ENCODE measurements around the gene SDCBP2. TPM values are rescaled to one million over a fixed set of nuclear protein-coding genes. Genes with fewer than 3 reads are reported as not detected.

The SDCBP2 gene
- total RNA-seq, 1 experiment from 2014 or later = 1.9 TPM

- TF ChIP-seq CTCF (conservative IDR thresholded peaks at IDR 0.05) = no peak
- H2BK5ac ChIP-seq (ENCODE audit: insufficient read length, low read length) = no peak overlapping the region
- no peak overlapping the region for H3T11ph ChIP-seq (ENCODE audit: low read length)
- H3K4ac ChIP-seq (ENCODE audit: low read depth, low read length) = no peak overlapping the region
- H4K5ac ChIP-seq (ENCODE audit: insufficient read length, low read depth, low read length) = no peak overlapping the region
- Mint-ChIP-seq H3K27ac (no peak overlapping the region), H3K4me1 (peaks cover 16 to 27% of the 10 kb centered on the region in 2 experiments), H3K4me3 (peak overlapping the region; percentile 71 to 87), H3K27me3 (ENCODE audit: low read depth) (peaks cover 28% of the 10 kb centered on the region), H3K9me3 (no peaks in the 10 kb centered on the region; a peak in 1 of 5 replicates), H3K36me3 (ENCODE audit: insufficient read depth in 1 of 3, low read depth in 3 of 3) (no peaks in the 10 kb centered on the region)
- H3K79me2 ChIP-seq (ENCODE audit: insufficient read depth, low read length) = no peaks in the 10 kb centered on the region
- H3K14ac ChIP-seq (ENCODE audit: insufficient read depth, low read length) = no peak overlapping the region
- no peaks in the 10 kb centered on the region for H3K4me1 ChIP-seq (ENCODE audit: insufficient read depth, low read length)
- H2BK15ac ChIP-seq (ENCODE audit: low read depth, low read length) = no peak overlapping the region
- H2AK5ac ChIP-seq (ENCODE audit: insufficient read length, low read length) = no peak overlapping the region
- no peaks in the 10 kb centered on the region for H3K23me2 ChIP-seq (ENCODE audit: insufficient read length, low read depth, low read length, poor library complexity, severe bottlenecking)
- no peak for DNase-seq
- no peak overlapping the region for H2AFZ ChIP-seq (ENCODE audit: low read length)
- H3K27ac ChIP-seq (ENCODE audit: insufficient read length, low read depth, low read length) = no peak overlapping the region
- H2BK12ac ChIP-seq (ENCODE audit: insufficient read length, low read depth, low read length) = no peak overlapping the region
- no peak overlapping the region for H3K23ac ChIP-seq (ENCODE audit: insufficient read length, low read depth, low read length)
- no CpG with 5 or more reads among the region's 4 CpGs for WGBS (ENCODE audit: extremely low coverage, insufficient read length, low lambda C conversion rate)
- no peaks in the 10 kb centered on the region for H3K9me3 ChIP-seq (ENCODE audit: control insufficient read depth, low read depth, low read length)
- no peak overlapping the region for H2BK20ac ChIP-seq (ENCODE audit: low read depth, low read length, poor library complexity, severe bottlenecking)
- no peaks in the 10 kb centered on the region for H3K79me1 ChIP-seq (ENCODE audit: insufficient read depth, low read depth, low read length, poor library complexity, severe bottlenecking)
- no peak overlapping the region for H3K56ac ChIP-seq (ENCODE audit: insufficient read length, low read depth, low read length)
- H3K9ac ChIP-seq (ENCODE audit: extremely low read depth, insufficient read length, low read length) = no peak overlapping the region
- H3K27me3 ChIP-seq (ENCODE audit: insufficient read depth, low read length) = no peaks in the 10 kb centered on the region
- H4K20me1 ChIP-seq (ENCODE audit: control insufficient read depth, insufficient read depth, insufficient read length) = no peaks in the 10 kb centered on the region
- H2BK120ac ChIP-seq (ENCODE audit: low read depth, low read length, poor library complexity, severe bottlenecking) = no peak overlapping the region
- H3K18ac ChIP-seq (ENCODE audit: insufficient read length, low read depth, low read length) = no peak overlapping the region
- H3K4me2 ChIP-seq (ENCODE audit: insufficient read depth, insufficient read length, low read length) = peak overlapping the region; percentile 43
- H4K91ac ChIP-seq (ENCODE audit: insufficient read length, low read depth, low read length) = no peak overlapping the region
- H4K8ac ChIP-seq (replicated peaks; ENCODE audit: insufficient read length, low read depth, low read length) = no peak overlapping the region
Measured at GRCh38 chr20:1265226-1265915, 63.6 kb downstream of the SDCBP2 start.

Data from H9 (cell line).